PC-9 (cell line): Measurements from ENCODE around the gene SGIP1. TPM values are rescaled to one million over a fixed set of nuclear protein-coding genes. Genes with fewer than 3 reads are reported as not detected.
"Not testable (repeated sequence)": the region's sequence is repeated elsewhere in the genome, so short reads cannot be mapped to it uniquely, and the experiment has no call there.

Experiments used
- BruUV-seq: library from RNA; stranded (reverse); fragments of 400-500 nt; replicated peaks from 2 replicates; lab custom pipeline; 2021; lab: Mats Ljungman, UMichigan
- CTCF ChIA-PET: fragments of 300-600 bp; sonication (Branson Sonifier 250); formaldehyde crosslinking; loops from one replicate; lab custom pipeline; 2022; ENCODE audit warnings: antibody characterized with exemption; lab: Charles Lee
- POLR2A ChIA-PET: fragments of 300-600 bp; sonication (Branson Sonifier 250); formaldehyde crosslinking; loops from one replicate; lab custom pipeline; 2022; ENCODE audit warnings: antibody characterized with exemption; ENCODE audit not compliant: unreplicated experiment; lab: Charles Lee
- DNase-seq, 2 experiments: peaks; one replicate each; pipeline versions ENCODE4 v3.0.0 to v3.0.0-alpha.2; 2015 to 2022; ENCODE audit warnings: mixed read lengths in 1 of 2
- H2AFZ ChIP-seq: fragments of 200-600 bp; sonication (generic); 2 replicates; pipeline ENCODE4 v1.8.1; 2017; ENCODE audit warnings: antibody characterized with exemption
- H3F3A ChIP-seq: fragments of 200-600 bp; sonication (generic); 2 replicates; pipeline ENCODE4 v1.8.1; 2017; ENCODE audit warnings: antibody characterized with exemption, mild to moderate bottlenecking, low read depth; ENCODE audit not compliant: insufficient read depth
- H3K27ac ChIP-seq: fragments of 200-600 bp; sonication (generic); 2 replicates; pipeline ENCODE4 v1.6.1; 2016; ENCODE audit warnings: mixed run types
- H3K27me3 ChIP-seq: fragments of 200-600 bp; sonication (generic); 2 replicates; pipeline ENCODE4 v1.6.1; 2016; ENCODE audit warnings: low read depth, mixed run types; ENCODE audit not compliant: insufficient read depth
- H3K36me3 ChIP-seq: fragments of 200-600 bp; sonication (generic); 2 replicates; pipeline ENCODE4 v1.6.1; 2016; ENCODE audit warnings: low read depth, mixed run types
- H3K4me1 ChIP-seq: fragments of 200-600 bp; sonication (generic); replicated peaks from 2 replicates; pipeline ENCODE4 v1.6.1; 2016; ENCODE audit warnings: mixed run types; ENCODE audit not compliant: insufficient read depth
- H3K4me2 ChIP-seq: fragments of 200-600 bp; sonication (generic); 2 replicates; pipeline ENCODE4 v1.6.1; 2017; ENCODE audit warnings: mixed run types
- H3K4me3 ChIP-seq: fragments of 200-600 bp; sonication (generic); 2 replicates; pipeline ENCODE4 v1.6.1; 2016; ENCODE audit warnings: mixed run types
- H3K79me2 ChIP-seq: fragments of 200-600 bp; sonication (generic); 2 replicates; pipeline ENCODE4 v1.6.1; 2017; ENCODE audit warnings: low read depth, mixed run types
- H3K9me2 ChIP-seq: fragments of 200-600 bp; sonication (generic); 2 replicates; pipeline ENCODE4 v1.8.1; 2017; ENCODE audit warnings: mild to moderate bottlenecking; ENCODE audit not compliant: insufficient read depth
- H3K9me3 ChIP-seq: fragments of 200-600 bp; sonication (generic); 2 replicates; pipeline ENCODE4 v1.8.1; 2016; ENCODE audit warnings: low read depth; ENCODE audit not compliant: insufficient read depth
- H4K20me1 ChIP-seq: fragments of 200-600 bp; sonication (generic); 2 replicates; pipeline ENCODE4 v1.8.1; 2017; ENCODE audit not compliant: insufficient read depth
- EZH2 ChIP-seq: fragments of 200-600 bp; sonication (generic); IDR thresholded peaks from 2 replicates; pipeline ENCODE4 v1.8.0; 2017; ENCODE audit warnings: antibody characterized with exemption, low read depth
- intact Hi-C: fragments of 100-400 bp; cut with micrococcal nuclease; formaldehyde crosslinking; loops from one replicate; pipeline ENCODE4 v1.10.0; 2022; ENCODE audit not compliant: unreplicated experiment
- microRNA-seq: library from miRNA; unstranded; fragments of <30 nt; microRNA quantifications from one replicate; pipeline ENCODE4 v1.2.0, GENCODE V29; 2021; ENCODE audit warnings: borderline number of aligned reads, borderline replicate concordance
- total RNA-seq: library from RNA; stranded (reverse); gene quantifications from 2 replicates; pipeline ENCODE4 v1.2.3, GENCODE V29; 2021
- TF ChIP-seq, protein P1 (sequence below): fragments of 200-600 bp; sonication (generic); conservative IDR thresholded peaks from 2 replicates; pipeline ENCODE4 v1.6.1; 2017; ENCODE audit warnings: mixed run types, antibody characterized with exemption, mild to moderate bottlenecking, moderate library complexity

SGIP1 gene
- total RNA-seq, 1 experiment from 2014 or later = not detected

DNA sequence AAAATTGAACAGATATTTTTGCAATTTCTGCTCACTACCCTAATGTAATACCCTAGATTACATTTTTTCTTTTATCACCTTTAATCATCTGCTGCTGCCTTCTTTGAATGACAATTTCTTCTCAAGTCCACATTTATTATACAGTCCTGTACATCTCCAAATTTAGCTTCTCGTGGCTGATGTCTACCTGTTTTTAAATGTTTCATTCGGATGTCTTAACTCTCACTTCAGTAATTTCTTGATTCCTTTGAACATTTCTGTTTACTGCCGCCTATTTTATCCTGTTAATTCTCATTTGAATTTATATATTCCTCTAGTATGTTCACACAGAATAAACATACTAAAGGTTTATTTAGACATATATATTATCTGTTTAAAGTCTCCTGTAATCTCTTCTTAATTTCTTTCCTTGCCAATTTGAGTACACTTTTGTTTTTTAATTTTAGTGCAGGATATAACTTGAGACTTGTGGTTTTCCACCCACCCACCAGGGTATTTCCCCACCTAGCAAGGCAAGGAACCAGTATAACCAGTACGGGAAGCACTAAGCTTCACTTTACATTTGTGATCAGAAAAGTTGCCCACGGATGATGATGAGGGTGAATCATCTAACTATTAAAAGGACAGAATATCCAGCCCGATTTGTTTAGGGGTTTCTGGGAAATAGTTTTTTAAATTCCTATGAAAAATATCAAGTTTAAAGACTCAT is 254.4 kb downstream of the SGIP1 start:
- no TSS peak for BruUV-seq
- H3K27ac ChIP-seq = no peak overlapping the region
- H3K9me3 ChIP-seq = no peaks in the 10 kb centered on the region
- H3K79me2 ChIP-seq = no peaks in the 10 kb centered on the region
- no peaks in the 10 kb centered on the region for H3K27me3 ChIP-seq
- no peaks in the 10 kb centered on the region for H3K36me3 ChIP-seq
- H4K20me1 ChIP-seq = no peaks in the 10 kb centered on the region
- CTCF ChIA-PET = no interaction called here
- DNase-seq = peak; percentile 13 to 53
- no peak overlapping the region for H2AFZ ChIP-seq
- intact Hi-C loops = no loop called here
- POLR2A ChIA-PET = interaction anchor here (0.6 kb wide), 1 partner anchor 245 kb away, joined by 3 read pairs; no protein-coding TSS in a partner anchor
- no peaks in the 10 kb centered on the region for H3K9me2 ChIP-seq
- H3K4me1 ChIP-seq = peaks cover 15% of the 10 kb centered on the region
- no peaks in the 10 kb centered on the region for H3F3A ChIP-seq
- TF ChIP-seq EZH2 = no peak
- TF ChIP-seq, protein P1, sequence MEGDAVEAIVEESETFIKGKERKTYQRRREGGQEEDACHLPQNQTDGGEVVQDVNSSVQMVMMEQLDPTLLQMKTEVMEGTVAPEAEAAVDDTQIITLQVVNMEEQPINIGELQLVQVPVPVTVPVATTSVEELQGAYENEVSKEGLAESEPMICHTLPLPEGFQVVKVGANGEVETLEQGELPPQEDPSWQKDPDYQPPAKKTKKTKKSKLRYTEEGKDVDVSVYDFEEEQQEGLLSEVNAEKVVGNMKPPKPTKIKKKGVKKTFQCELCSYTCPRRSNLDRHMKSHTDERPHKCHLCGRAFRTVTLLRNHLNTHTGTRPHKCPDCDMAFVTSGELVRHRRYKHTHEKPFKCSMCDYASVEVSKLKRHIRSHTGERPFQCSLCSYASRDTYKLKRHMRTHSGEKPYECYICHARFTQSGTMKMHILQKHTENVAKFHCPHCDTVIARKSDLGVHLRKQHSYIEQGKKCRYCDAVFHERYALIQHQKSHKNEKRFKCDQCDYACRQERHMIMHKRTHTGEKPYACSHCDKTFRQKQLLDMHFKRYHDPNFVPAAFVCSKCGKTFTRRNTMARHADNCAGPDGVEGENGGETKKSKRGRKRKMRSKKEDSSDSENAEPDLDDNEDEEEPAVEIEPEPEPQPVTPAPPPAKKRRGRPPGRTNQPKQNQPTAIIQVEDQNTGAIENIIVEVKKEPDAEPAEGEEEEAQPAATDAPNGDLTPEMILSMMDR = no peak
- H3K4me2 ChIP-seq = peak overlapping the region; percentile 21
- H3K4me3 ChIP-seq = no peak overlapping the region

DNA sequence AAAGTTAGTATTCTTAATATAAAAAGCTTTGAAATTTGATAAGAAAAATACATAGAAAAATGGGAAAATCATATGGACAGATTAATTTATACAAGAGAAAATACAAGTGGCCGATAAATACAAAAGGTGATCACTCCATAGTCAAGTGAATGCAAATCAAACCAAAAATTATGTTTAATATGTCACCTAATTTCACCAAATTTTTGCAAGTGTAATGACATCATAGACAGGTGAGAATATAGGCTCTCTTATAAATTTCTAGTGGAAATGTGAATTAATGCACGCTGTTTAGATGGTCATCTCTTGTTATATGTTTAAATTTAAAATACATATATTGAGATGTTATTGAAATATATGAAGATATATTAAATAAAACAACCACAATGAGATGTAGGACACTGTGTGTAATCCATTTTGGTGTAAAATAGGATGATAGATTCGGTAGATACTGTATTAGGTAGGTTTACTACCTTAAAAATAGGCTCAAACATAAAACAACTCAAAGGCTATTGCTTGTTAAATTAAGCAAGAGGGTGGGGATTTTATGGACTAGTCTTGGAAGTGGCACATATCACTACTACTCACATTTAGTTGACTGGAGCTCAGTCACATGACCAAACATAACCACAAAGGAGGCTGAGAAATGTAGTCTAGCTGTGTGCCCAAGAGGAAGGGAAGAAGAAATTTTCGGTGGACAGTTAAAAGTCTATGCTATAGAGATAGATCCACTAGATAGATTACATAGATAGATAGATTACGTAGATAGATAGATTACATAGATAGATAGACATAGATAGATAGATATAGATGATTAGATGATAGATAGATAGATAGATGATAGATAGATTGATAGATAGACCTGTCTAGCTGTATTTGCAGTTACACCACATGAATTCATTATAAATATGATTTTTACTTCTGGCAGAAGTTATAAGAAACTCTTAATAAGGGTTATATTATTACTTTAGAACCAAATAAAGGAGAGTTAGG is 258.0 kb downstream of the SGIP1 start:
- Histone ChIP-seq H4K20me1 (no peaks in the 10 kb centered on the region), H3K4me2 (no peak overlapping the region), H3K4me3 (no peak overlapping the region), H3K79me2 (no peaks in the 10 kb centered on the region), H3K4me1 (peaks cover 15% of the 10 kb centered on the region), H3K27me3 (no peaks in the 10 kb centered on the region), H3K9me3 (no peaks in the 10 kb centered on the region), H3K27ac (no peak overlapping the region), H2AFZ (no peak overlapping the region), H3K36me3 (no peaks in the 10 kb centered on the region), H3K9me2 (no peaks in the 10 kb centered on the region), H3F3A (no peaks in the 10 kb centered on the region)
- CTCF ChIA-PET = no interaction called here
- POLR2A ChIA-PET = no interaction called here
- no peak for DNase-seq
- TF ChIP-seq, protein P1 = no peak
- no peak for TF ChIP-seq EZH2
- no TSS peak for BruUV-seq
- intact Hi-C loops = no loop called here

DNA sequence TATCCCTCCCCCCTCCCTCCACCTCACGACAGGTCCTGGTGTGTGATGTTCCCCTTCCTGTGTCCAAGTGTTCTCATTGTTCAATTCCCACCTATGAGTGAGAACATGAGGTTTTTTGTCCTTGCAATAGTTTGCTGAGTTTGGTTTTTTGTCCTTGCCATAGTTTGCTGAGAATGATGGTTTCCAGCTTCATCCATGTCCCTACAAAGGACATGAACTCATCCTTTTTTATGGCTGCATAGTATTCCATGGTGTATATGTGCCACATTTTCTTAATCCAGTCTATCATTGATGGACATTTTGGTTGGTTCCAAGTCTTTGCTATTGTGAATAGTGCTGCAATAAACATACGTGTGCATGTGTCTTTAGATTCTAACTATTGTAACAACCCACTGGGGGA is 261.9 kb downstream of the SGIP1 start:
- CTCF ChIA-PET, DNase-seq, H3K4me3 ChIP-seq, H2AFZ ChIP-seq, POLR2A ChIA-PET, H3K27ac ChIP-seq, H3K36me3 ChIP-seq, BruUV-seq, H3K4me1 ChIP-seq, H3K27me3 ChIP-seq, H4K20me1 ChIP-seq, H3K9me3 ChIP-seq, H3K79me2 ChIP-seq, intact Hi-C loops, H3K9me2 ChIP-seq, H3F3A ChIP-seq, H3K4me2 ChIP-seq: not testable (repeated sequence)

Small RNA genes lying within 50 kb of the gene (microRNA-seq; reads per million reads assigned to microRNA genes)
- gene MIR3117 = not detected

Other genes with a start within 250 kb of the SGIP1 start
- not detected in 2 replicates for gene DYNLT5, start 218.3 kb downstream of the SGIP1 start, total RNA-seq